Measurements from ENCODE around the gene KIF2C.
"Not testable (repeated sequence)": the region's sequence is repeated elsewhere in the genome, so short reads cannot be mapped to it uniquely, and the experiment has no call there.

The KIF2C gene
- 1.6 to 3.8 (median 2.8) reads per million in 4 experiments for total RNA-seq

DNA sequence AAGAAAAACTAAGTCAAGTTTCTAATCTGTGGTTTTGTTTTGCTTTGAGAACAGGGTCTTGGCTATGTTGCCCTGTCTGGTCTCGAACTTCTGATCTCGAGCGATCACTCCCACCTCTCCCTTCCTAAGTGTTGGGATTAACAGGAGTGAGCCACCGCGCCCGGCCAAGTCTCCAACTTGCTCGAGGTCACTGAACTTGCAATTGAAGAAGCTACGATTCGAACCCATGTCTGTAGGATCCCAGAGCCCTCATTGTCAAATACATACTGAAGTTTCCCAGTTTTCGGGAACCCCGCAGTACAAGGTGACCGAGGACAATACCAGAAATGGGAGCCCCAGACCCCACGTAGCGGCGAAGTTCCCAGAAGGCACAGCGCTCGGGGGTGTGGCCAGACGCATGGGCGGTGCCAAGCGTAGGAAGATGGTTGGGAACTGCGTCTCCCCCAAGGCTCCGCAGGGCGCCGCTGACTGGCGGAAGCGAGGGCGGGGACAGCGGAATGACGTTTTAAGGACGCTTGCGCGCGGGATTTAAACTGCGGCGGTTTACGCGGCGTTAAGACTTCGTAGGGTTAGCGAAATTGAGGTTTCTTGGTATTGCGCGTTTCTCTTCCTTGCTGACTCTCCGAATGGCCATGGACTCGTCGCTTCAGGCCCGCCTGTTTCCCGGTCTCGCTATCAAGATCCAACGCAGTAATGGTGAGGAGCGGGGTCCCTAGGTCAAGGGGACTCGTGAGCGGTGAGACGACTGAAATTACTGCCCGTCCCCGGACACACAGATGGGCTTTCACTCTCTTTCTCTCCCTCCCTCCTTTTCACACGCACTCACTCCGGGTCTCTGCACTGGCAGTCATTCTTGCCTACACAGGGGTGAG lies at the start of gene KIF2C:
KIF2C (plus strand) TSS at position 531 of the 872 bp plus-strand sequence; CDS start at position 627, 96 bp downstream.
- DNase-seq = peak; percentile 91

DNA sequence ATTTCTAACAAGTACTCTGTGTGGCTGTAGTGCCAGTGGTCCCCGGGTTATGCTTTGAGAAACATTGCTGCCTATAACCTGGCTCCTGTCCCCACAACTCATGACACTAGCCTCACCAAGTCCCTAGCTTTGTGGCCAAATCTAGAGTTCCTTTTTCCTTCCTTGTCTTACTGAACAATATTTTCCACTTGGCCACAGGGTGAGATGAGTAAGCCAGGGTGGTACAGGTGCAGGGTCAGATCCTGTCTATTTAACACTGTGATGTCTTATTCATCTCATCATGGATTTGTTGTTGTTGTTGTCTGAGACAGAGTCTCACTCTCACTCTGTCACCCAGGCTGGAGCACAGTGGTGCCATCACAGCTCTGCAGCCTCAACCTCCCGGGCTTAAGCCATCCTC lies 46.5 kb upstream of the KIF2C start:
- no peak for DNase-seq

DNA sequence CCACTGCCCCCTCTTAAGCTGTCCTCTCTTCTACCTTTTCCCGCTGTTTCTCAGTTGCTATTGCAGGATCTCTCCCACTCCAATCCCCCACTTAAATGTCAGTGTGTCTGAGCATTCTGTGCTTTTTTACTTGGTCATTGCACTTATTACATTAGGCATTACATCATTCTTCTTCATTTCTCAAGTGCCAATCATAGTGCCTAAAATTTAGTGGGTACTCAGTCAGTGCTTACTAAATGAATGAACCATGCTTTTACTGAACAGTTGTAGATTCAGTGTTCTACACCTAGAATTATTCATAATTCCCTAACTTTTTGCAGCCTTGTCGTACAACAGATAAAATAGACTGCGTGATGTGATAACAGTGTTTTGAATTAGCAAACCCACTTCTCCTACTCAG lies 45.7 kb upstream of the KIF2C start:
- no peak for DNase-seq

DNA sequence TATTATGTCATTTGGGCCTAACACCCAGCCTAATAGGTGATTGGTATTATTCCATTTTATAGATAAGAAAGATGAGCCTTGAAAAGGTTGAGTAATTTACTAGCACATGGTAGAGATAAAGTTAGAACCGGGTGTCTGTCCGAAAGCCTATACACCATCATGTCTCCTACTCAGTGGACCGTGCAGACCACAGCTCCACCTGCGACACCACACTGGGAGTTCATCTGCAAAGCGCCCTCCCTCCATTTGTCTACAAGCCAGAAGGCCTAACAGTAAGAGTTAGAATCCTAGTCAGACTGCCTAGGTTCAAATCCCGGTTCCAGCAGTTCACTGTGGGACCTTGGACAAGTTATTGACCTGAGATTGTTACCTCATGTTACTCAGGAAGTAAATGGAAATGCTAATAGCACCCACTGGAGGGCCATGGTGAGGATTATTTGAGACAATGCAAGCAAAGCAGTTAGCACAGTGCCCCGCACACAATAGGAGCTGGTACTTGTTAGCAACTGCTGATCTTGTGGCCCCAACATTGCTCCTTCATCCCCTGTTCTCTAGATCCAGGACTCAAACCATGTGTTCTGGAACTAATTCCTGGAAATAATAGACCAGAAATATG lies 44.7 kb upstream of the KIF2C start:
- no peak for DNase-seq

DNA sequence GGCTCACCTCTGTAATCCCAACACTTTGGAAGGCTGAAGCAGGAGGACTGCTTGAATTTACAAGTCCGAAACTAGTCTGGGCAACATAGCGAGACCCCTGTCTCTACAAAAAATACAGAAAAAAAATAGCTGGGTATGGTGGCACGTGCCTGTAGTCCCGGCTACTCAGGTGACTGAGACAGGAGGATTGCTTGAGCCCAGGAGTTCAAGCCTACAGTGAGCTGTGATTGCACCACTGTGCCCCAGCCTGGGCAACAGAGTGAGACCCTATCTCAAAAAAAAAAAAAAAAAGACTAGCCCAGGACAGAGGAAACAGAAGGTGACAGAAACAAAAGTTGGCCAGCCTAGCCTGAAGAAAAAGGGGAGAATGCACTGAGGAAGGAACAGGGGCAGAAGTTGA lies 44.0 kb upstream of the KIF2C start:
- no peak for DNase-seq

DNA sequence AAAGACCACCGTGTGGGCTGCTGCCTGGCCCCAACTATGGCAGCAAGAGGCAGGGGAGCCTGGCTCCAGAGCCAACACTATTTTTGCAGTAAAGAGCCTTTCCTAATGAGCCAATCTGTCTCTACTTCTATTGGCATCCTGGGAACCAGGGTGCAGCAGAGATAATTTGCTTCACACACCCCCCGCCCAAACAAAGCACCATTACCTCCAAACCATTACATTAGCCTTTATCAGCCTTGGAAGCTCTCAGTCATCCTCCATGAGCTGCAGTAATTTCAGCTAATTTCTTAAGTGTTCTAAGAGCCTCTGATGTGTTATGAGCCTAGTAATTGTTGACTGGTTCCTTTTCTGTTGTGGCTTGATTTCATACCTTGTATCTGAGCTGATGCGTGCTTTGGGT lies 43.5 kb upstream of the KIF2C start:
- DNase-seq = no peak

DNA sequence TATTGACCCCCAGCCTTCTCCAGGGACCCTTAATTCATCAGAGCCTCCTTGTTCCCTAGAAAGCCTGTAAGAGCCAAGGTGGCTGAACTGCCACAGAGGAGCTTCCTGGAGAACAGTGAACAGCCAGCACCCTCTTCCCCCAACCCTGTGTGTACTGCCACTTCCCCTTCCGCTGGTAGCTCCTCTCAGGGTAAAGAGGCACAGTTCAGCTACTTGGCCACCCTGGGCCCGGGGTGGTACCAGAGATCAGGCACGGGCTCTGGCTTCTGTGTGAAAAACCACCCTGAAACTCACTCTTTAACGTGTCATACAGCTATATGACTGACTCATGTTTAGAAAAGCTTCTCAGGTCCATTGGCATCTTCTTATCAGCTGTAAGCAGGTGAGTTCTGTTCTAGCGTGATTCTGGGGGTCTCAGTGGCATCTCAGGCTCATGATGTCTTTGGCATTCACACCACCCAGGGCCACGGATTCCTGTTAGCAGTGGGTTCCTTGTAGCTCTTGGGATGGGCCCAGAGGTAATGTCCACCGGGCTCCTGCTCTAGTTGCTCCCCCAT lies 42.8 kb upstream of the KIF2C start:
- peak; percentile 10 for DNase-seq

DNA sequence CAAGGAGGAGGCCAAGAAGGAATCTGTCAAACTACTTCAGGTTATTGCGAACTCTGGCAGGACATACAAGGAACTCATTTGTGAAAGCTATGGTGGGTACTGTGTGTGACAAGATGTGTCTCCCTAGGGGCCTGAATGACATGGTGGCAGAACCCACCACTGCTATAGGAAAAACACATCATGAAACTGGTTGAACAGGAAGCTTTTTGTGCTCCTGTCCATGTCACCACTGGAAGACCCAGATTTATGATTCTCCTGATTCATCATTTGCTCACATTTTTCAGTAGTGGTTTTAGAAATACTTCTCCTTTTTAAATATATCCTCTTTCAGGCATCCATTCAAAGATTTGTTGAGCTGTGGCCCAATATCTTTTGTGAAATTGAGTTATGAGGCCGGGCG lies 41.5 kb upstream of the KIF2C start:
- no peak for DNase-seq

DNA sequence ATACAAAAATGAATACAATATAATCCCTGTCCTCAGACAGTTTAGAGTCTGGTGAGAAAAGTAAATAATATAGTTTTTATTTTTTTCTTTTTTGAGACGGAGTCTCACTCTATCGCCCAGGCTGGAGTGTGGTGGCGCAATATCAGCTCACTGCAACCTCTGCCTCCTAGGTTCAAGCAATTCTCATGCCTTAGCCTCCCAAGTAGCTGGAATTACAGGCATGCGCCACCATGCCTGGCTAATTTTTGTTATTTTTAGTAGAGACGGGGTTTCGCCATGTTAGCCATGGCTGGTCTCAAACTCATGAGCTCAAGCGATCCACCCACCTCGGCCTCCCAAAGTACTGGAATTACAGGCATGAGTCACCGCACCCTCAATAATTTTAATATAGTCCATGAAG lies 40.3 kb upstream of the KIF2C start:
- DNase-seq = not testable (repeated sequence)

DNA sequence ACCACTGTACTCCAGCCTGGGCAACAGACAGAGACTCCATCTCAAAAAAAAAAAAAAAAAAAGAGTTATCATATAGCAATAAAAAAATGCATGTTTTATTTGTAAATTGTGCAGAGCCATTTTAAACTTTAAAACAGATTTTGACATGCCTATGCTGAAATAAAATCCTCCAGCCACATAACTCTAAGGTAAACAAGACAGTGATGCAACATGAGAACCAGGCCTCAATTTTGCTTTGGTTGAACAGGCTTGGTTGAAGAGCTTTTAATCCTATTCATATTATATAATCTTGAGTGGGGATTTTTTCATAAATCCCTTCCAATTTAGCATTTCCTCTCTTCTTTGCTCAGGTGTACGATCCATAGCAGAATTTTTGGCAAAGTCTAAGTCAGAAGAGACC lies 39.1 kb upstream of the KIF2C start:
- no peak for DNase-seq

DNA sequence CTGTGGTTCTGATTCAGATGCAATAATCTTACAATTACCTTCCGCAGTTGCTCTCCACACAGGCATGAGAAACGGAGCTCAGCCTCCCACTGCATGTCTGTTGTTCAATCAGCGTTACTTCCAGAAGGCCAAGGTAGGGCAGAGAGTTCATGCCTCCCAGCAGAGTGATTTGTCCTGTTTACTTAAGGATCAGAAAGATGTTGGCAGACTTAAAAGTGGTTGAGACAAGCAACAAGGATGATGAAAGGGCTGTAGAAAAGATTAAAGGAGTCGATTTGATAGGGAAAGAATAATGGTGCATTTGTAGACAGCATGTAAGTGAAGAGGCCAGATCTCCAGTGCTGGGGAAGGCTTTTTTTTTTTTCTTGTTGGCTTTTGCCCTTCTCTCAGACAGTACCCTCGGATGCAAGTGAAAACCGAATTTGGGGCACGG lies 38.5 kb upstream of the KIF2C start:
- no peak for DNase-seq

DNA sequence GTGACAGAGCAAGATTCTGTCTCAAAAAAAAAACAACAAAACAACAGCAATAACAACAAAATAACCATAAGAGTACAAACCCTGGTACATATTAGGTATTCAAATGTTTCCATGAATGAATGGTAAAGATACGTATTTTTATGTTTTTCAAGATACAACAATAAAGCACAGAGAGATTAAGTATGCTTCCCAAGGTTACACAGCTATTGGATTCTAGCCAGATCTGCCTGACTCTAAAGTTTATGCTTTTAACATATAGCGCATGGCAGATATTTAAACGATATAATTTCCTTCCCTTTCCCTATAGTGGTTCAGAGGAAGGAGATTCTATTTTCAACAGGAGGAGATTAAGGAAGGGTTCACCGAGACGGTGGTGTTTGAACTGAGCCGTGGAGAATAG lies 34.2 kb upstream of the KIF2C start:
- DNase-seq = no peak

DNA sequence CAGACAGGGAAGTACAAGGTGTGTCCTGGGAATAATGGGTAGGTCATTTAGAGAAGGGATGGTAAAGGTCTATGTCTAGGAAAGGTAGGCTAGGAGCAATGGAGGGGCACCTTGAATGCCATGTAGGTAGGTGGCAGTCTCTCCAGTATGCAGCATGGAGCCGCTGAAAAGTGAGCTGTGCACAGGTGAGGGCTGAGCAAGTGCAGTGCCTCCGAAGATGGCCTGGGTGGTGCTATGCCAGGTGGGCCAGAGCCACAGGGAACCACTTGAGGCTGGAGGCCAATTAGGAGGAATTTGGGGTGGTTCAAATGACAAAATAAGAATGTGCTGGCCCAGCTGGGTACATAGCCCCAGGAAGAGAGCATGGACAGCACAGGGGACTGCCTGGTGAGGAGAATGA lies 33.7 kb upstream of the KIF2C start:
- DNase-seq = no peak

DNA sequence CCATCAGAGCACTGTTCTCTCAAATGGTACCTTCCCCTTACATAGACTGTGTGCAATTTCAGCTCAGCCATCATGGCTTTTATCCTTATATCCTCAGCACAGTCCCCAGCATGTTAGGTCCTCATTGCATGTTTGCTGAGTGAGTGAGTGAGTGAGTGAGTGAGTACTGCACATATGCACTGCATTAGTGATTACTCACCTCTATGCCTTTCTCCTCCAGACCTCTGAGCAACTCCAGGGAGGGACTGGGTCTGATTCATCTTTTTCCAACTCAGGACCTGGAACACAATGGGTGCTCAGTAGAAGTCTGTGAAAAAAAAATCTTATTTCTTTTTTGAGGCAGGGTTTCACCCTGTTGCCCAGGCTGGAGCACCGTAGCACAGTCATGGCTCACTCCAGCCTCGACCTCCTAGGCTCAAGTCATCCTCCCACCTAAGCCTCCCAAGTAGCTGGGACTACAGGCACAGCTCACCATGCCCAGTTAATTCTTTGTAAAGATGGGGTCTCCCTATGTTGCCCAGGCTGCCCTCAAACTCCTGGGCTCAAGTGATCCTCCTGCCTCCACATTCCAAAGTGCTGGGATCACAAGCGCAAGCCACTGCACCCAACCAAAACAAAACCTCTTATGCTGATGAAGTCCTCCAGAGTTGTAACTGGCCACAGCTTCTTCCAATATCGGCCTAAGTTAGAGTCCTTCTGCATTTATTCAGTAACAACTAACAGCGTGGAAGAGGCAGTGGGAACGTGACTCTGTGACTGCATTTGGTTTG lies 32.3 kb upstream of the KIF2C start:
- no peak for DNase-seq

DNA sequence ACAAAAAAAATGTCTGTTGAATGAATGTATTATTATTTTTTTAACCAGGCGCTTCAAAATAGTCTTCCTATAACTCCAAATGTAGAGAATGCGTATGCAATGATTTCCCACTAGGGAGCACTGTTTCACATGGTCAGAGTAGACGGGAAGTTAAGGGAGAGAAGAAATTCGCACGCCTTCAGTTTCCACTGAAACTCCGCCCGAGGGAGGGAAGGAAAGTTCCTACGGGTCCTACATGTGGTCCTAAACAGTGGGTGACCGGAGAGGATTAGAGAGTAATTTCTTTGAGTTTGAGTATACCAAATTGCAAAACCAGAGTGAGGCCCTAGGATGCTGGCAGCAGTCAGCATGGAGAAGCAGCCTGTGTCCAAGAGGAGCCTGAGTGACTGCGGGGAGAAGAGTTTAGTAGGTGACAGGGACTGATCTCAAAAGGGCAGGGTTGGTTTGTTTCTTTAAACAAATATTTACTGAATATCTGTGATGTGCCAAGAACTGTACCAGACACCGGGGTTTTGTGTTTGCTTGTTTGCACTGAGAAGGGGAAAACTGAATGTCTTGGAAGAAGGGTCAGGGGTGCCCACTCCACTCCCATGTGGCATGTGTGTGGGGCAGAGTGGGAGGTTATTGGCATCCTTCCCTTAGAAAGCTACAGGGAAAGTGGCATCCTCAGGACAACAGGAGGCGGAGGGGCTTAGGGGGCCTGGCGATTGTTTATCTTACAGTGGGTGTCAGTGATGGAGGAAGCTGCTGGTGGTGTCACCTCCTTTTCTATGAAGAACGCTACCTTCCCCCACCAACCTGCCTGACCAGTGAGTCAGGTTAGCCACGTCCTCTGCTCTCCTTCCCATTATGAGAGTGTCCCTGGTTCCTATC lies 31.4 kb upstream of the KIF2C start:
- DNase-seq = no peak

DNA sequence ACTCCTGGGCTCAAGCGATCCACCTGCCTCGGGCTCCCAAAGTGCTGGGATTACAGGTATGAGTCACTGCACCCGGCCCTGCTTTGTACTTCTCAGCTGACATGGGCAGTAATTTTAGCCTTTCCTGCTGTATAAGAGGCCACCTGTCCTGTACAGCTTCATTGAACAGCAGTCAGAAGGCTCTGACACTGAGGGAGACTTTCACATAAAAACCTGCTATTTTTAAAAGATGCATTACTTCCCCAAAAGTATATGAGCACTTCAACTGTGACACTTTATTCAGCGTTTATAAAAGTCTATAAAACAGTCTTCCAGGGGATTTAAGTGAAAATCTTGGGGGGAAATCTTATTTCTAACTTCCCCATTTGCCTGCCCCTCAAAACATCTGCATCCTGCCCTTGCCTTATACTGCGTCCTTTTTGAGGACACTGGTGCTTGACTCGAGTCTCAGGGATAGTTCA lies 26.3 kb upstream of the KIF2C start:
- DNase-seq = no peak

DNA sequence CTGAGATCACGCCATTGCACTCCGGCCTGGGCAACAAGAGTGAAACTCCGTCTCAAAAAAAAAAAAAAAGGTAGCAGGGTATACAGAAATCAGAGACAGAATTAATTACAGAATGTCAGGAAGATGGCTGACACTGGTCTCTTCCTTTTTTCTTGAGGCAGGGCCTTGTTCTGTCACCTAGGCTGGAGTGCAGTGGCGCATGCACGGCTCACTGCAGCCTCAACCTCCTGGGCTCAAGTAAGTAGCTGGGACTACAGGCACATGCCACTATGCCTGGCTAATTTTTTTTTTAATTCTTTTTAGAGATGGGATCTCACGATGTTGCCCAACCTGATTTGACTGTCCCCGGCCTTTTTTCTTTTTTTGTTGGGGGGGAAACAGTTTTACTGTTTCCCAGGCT lies 25.1 kb upstream of the KIF2C start:
- no peak for DNase-seq

DNA sequence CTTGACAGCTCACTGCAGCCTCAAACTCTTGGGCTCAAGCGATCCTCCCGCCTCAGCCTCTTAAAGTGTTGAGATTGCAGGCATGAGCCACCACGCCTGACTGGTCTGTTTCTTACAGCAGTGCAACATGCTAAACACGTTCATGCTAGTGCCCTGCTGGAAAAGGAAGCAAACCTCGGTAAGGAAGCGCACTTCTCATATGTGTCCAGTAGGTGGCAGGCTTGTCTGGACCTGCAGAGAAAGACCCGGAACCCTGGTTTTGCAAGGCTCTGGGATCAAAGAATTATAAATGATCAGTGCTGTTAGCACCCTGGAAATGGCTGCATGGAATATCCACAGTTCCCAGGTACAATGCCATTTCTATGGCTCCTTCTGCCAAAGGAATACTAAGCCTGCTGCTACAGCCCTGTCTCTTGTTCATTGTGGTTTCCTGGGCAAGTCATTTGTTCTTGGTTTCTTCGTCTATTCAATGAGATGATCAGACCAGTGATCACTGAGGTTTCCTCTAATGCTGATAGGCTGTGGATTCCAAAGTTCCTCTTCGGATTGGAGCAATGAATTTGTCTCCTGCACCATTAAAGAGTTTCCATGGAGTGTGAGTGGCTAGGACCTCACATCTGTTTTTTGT lies 24.6 kb upstream of the KIF2C start:
- DNase-seq = peak; percentile 54

DNA sequence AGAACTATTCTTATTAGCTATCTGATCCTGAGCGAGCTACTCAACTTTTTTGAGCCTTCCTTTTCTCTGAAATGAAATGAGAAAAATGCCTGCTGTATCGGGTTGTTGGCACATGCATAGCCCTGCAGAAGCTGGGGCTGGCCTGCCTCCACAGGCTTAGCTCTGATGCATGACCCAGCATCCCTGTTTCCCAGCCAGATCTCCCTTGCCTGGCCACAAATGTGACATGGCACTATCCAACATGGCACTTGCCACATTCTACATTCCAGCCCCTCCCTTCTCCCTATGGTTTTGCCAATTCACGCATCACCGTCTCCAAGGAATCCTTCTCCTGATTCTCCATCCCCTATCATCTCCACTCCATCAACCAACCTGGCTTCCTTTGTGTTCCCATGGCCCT lies 22.5 kb upstream of the KIF2C start:
- DNase-seq = no peak

DNA sequence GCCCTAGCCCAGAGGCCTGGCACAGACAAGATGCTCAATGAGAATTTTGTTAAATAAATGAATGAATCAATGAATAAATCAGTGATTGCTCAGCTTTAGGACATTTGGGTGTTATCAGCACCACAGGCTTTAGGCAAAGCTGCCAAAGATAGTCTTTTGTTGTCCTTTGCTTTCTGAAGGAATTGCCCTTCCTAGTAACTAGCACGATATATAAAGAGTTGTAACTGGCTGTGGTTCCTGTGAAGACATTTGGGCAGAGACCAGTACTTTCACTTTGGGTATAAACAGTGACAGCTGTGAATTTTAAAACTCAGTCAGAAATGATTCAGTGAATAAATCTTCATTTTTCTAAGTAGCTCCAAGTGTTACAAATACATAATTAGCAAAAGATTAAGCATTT lies 22.0 kb upstream of the KIF2C start:
- no peak for DNase-seq

DNA sequence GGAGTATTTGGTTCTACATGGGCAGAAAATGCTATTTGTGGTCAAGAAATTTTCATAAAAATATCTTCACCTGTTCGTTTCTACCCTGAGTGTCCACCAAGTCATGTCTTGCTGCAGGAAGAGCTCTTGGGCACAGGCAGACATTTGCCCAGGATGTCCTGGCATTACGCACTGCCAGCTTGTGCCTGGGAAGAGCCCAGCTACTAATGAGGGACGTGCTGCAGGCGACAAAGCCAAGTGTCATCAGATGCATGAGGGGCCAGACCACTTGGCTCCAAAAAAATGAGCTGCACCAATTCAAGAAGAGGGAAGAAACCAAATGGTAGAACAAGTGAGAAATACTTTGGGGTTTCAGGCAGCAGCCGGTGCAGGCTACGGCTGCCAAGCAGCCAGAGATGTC lies 21.5 kb upstream of the KIF2C start:
- no peak for DNase-seq

DNA sequence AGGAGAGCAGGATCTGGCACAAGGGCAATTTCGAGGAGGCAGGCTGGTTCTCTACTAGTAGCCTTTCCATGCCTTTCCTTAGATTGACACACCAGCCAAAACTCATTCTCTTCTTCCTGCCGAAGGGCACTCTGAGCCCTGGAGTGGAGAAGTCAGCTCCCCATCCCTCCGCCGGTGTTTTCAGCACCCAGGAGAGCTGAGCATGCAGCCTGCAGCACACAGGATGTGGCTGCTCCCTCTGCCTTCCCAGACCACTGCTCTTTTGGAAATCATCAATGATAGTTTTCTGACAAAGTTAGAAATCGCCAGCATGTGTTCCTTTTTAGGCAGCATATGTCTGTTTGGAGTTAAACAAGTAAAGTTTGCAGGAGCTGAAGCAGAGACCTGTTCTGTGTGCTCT lies 20.3 kb upstream of the KIF2C start:
- DNase-seq = no peak

Measured in effector CD8-positive, alpha-beta T cell (primary cell).